ENCODE measurements around the gene PNPLA6. TPM values are rescaled to one million over a fixed set of nuclear protein-coding genes. Genes with fewer than 3 reads are reported as not detected.

Gene PNPLA6
- total RNA-seq, 2 experiments from 2014 or later: 62.0 to 70.9 TPM

DNA sequence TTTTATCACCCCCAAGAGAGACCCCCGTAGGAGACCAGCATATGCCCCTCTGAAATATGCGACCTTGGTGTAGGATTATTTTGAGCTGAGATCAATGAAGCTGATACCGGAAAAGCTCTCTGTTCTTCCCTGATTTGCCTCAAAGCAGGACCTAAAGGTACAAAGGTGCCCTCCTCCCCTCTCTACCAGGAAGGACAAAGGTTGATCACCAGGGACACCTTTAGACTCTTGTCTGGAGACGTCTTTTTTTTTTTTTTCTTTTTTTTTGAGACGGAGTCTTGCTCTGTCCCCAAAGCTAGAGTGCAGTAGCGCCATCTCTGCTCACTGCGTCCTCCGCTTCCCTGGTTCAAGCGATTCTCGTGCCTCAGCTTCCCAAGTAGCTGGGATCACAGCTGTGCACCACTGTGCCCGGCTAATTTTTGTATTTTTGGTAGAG, 45.9 kb upstream of the PNPLA6 start:
- Mint-ChIP-seq H3K4me3 (peak overlapping the region; percentile 94), H3K9me3 (no peaks in the 10 kb centered on the region), H3K27me3 (no peaks in the 10 kb centered on the region), H3K36me3 (ENCODE audit: low read depth) (no peaks in the 10 kb centered on the region), H3K4me1 (ENCODE audit: low read depth) (peaks cover 7% of the 10 kb centered on the region), H3K27ac (peak overlapping the region; percentile 81)
- intact Hi-C loops (cut with DNase I, micrococcal nuclease): loop anchor here in 1 of 2 experiments (2.0 kb wide), 2 partner anchors 33 to 45 kb away; partner anchors contain the start of genes MCOLN1 and PNPLA6
- ATAC-seq (ENCODE audit: poor library complexity) (no peak), DNase-seq (no peak)
- Histone ChIP-seq H3K36me3 (ENCODE audit: insufficient read depth, low read length) (no peaks in the 10 kb centered on the region), H3K4me1 (ENCODE audit: insufficient read depth, low read length) (peaks cover 15% of the 10 kb centered on the region), H3K27me3 (ENCODE audit: control insufficient read depth in 1 of 2, insufficient read depth in 2 of 2, low read length in 2 of 2) (no peaks in the 10 kb centered on the region), H3K9me3 (ENCODE audit: control insufficient read depth in 1 of 2, insufficient read depth in 1 of 2, low read length in 2 of 2) (no peaks in the 10 kb centered on the region), H3K4me3 (ENCODE audit: low read length) (peak overlapping the region; percentile 80), H3K27ac (ENCODE audit: low read depth in 1 of 2, low read length in 2 of 2) (no peak overlapping the region)
- TF ChIP-seq, protein P1, sequence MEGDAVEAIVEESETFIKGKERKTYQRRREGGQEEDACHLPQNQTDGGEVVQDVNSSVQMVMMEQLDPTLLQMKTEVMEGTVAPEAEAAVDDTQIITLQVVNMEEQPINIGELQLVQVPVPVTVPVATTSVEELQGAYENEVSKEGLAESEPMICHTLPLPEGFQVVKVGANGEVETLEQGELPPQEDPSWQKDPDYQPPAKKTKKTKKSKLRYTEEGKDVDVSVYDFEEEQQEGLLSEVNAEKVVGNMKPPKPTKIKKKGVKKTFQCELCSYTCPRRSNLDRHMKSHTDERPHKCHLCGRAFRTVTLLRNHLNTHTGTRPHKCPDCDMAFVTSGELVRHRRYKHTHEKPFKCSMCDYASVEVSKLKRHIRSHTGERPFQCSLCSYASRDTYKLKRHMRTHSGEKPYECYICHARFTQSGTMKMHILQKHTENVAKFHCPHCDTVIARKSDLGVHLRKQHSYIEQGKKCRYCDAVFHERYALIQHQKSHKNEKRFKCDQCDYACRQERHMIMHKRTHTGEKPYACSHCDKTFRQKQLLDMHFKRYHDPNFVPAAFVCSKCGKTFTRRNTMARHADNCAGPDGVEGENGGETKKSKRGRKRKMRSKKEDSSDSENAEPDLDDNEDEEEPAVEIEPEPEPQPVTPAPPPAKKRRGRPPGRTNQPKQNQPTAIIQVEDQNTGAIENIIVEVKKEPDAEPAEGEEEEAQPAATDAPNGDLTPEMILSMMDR (IDR thresholded peaks at IDR 0.05): no peak
- ChIA-PET CTCF (no interaction called here), POLR2A (no interaction called here)

GRCh38 chr19:7492142-7492541, 43.4 kb upstream of the PNPLA6 start:
- Histone ChIP-seq H3K27ac (ENCODE audit: low read depth in 1 of 2, low read length in 2 of 2) (no peak overlapping the region), H3K36me3 (ENCODE audit: insufficient read depth, low read length) (no peaks in the 10 kb centered on the region), H3K4me3 (ENCODE audit: low read length) (no peak overlapping the region), H3K27me3 (ENCODE audit: control insufficient read depth in 1 of 2, insufficient read depth in 2 of 2, low read length in 2 of 2) (no peaks in the 10 kb centered on the region), H3K4me1 (ENCODE audit: insufficient read depth, low read length) (peaks cover 15% of the 10 kb centered on the region), H3K9me3 (ENCODE audit: control insufficient read depth in 1 of 2, insufficient read depth in 1 of 2, low read length in 2 of 2) (no peaks in the 10 kb centered on the region)
- CTCF ChIA-PET: no interaction called here
- POLR2A ChIA-PET: no interaction called here
- TF ChIP-seq, protein P1 (IDR thresholded peaks at IDR 0.05): no peak
- Mint-ChIP-seq H3K4me3 (no peak overlapping the region), H3K9me3 (no peaks in the 10 kb centered on the region), H3K36me3 (ENCODE audit: low read depth) (no peaks in the 10 kb centered on the region), H3K4me1 (ENCODE audit: low read depth) (peaks cover 7% of the 10 kb centered on the region), H3K27ac (peak overlapping the region; percentile 44), H3K27me3 (peaks cover 12% of the 10 kb centered on the region)
- DNase-seq (peak in 3 of 14 experiments; percentile 42 to 76 (median 69)), ATAC-seq (ENCODE audit: poor library complexity) (peak; percentile 20)
- intact Hi-C loops (cut with DNase I, micrococcal nuclease): no loop called here

- Histone ChIP-seq H3K27ac (ENCODE audit: low read depth in 1 of 2, low read length in 2 of 2) (no peak overlapping the region), H3K4me3 (ENCODE audit: low read length) (no peak overlapping the region), H3K36me3 (ENCODE audit: insufficient read depth, low read length) (no peaks in the 10 kb centered on the region), H3K9me3 (ENCODE audit: control insufficient read depth in 1 of 2, insufficient read depth in 1 of 2, low read length in 2 of 2) (no peaks in the 10 kb centered on the region), H3K27me3 (ENCODE audit: control insufficient read depth in 1 of 2, insufficient read depth in 2 of 2, low read length in 2 of 2) (no peaks in the 10 kb centered on the region), H3K4me1 (ENCODE audit: insufficient read depth, low read length) (peaks cover 15% of the 10 kb centered on the region)
- peaks cover 7% of the 10 kb centered on the region for H3K4me1 Mint-ChIP-seq (ENCODE audit: low read depth)
- TF ChIP-seq, protein P1 (IDR thresholded peaks at IDR 0.05): no peak
- intact Hi-C loops (cut with DNase I, micrococcal nuclease): no loop called here
- DNase-seq: no peak
- no peaks in the 10 kb centered on the region for H3K36me3 Mint-ChIP-seq (ENCODE audit: low read depth)
- no peak for ATAC-seq (ENCODE audit: poor library complexity)
- no peak overlapping the region for H3K4me3 Mint-ChIP-seq
- ChIA-PET POLR2A (no interaction called here), CTCF (no interaction called here)
- peak overlapping the region; percentile 44 for H3K27ac Mint-ChIP-seq
- H3K9me3 Mint-ChIP-seq: no peaks in the 10 kb centered on the region
- peaks cover 16% of the 10 kb centered on the region for H3K27me3 Mint-ChIP-seq
Observed at GRCh38 chr19:7492558-7492957, 43.0 kb upstream of the PNPLA6 start.
